NCI-H146 (cell line): Measurements from ENCODE around the gene CRYBG2.
A peak's percentile ranks its signal among the peaks of the same experiment; 100 is the strongest.
"Not testable (repeated sequence)": the region's sequence is repeated elsewhere in the genome, so short reads cannot be mapped to it uniquely, and the experiment has no call there.

Source experiments
- DNase-seq: peaks from one replicate; lab custom pipeline; 2025; lab: John Stamatoyannopoulos, UW

CRYBG2 gene

GRCh38 chr1:26350701-26351589, 3.0 kb downstream of the CRYBG2 start:
- DNase-seq, result no peak

- no peak for DNase-seq
Measured at GRCh38 chr1:26350343-26350700, 3.6 kb downstream of the CRYBG2 start.

GRCh38 chr1:26349877-26350244, 4.1 kb downstream of the CRYBG2 start:
- DNase-seq, result no peak

GRCh38 chr1:26349188-26349876, 4.6 kb downstream of the CRYBG2 start:
- DNase-seq, result no peak

GRCh38 chr1:26346274-26347033, 7.5 kb downstream of the CRYBG2 start:
- no peak for DNase-seq

- no peak for DNase-seq
Measured at GRCh38 chr1:26345718-26346117, 8.2 kb downstream of the CRYBG2 start.

GRCh38 chr1:26344147-26344920, 9.6 kb downstream of the CRYBG2 start:
- no peak for DNase-seq

GRCh38 chr1:26340047-26340481, 13.9 kb downstream of the CRYBG2 start:
- no peak for DNase-seq

GRCh38 chr1:26338670-26339069, 15.3 kb downstream of the CRYBG2 start:
- no peak for DNase-seq

GRCh38 chr1:26337625-26338024, 16.3 kb downstream of the CRYBG2 start:
- DNase-seq, result no peak

- DNase-seq, result no peak
Measured at GRCh38 chr1:26337206-26337535, 16.8 kb downstream of the CRYBG2 start.

- peak; percentile 90 for DNase-seq
Measured at GRCh38 chr1:26336477-26337205, 17.3 kb downstream of the CRYBG2 start.

- peak; percentile 55 for DNase-seq
Measured at GRCh38 chr1:26335774-26336476, 18.0 kb downstream of the CRYBG2 start.

GRCh38 chr1:26333312-26333711, 20.6 kb downstream of the CRYBG2 start:
- DNase-seq, result not testable (repeated sequence)

- no peak for DNase-seq
Measured at GRCh38 chr1:26330276-26330675, 23.7 kb downstream of the CRYBG2 start.

GRCh38 chr1:26329380-26329779, 24.6 kb downstream of the CRYBG2 start:
- DNase-seq, result not testable (repeated sequence)

- no peak for DNase-seq
Measured at GRCh38 chr1:26328597-26328996, 25.3 kb downstream of the CRYBG2 start.

GRCh38 chr1:26327956-26328362, 26.0 kb downstream of the CRYBG2 start:
- peak; percentile 84 for DNase-seq

GRCh38 chr1:26324550-26324949, 29.4 kb downstream of the CRYBG2 start:
- DNase-seq, result no peak

- DNase-seq, result no peak
Measured at GRCh38 chr1:26323382-26323781, 30.5 kb downstream of the CRYBG2 start.

GRCh38 chr1:26322042-26322331, 31.9 kb downstream of the CRYBG2 start:
- DNase-seq, result no peak
